Gastroesophageal sphincter (tissue), 4 donors: ENCODE measurements around the gene ZMIZ1. TPM values are rescaled to one million over a fixed set of nuclear protein-coding genes. Genes with fewer than 3 reads are reported as not detected.

Source experiments
- ATAC-seq: fragments of 150-250 bp; one replicate; pipeline ENCODE4 v1.9.1; 2016; ENCODE audit warnings: mild to moderate bottlenecking, moderate library complexity
- H3K27ac ChIP-seq, 4 donors: fragments of 200-600 bp; sonication (generic) in 3 of 4; 1 replicate in 3 of 4; 2 replicates in 1 of 4; pipeline ENCODE4 v1.5.1; 2016 to 2019
- H3K27me3 ChIP-seq: fragments of 200-600 bp; sonication (generic); one replicate; pipeline ENCODE4 v1.5.1; 2019
- H3K36me3 ChIP-seq, 2 donors: fragments of 200-600 bp; sonication (generic); one replicate each; pipeline ENCODE4 v1.5.1; 2019; ENCODE audit warnings: control low read depth in 1 of 2
- H3K4me1 ChIP-seq, 3 donors: fragments of 200-600 bp; sonication (generic); 1 replicate in 2 of 3; 2 replicates in 1 of 3; pipeline ENCODE4 v1.5.1; 2016 to 2019; ENCODE audit warnings: control low read depth in 2 of 3
- H3K4me3 ChIP-seq, 2 donors: fragments of 200-600 bp; sonication (generic); one replicate each; pipeline ENCODE4 v1.5.1; 2019; ENCODE audit warnings: mild to moderate bottlenecking in 1 of 2, moderate library complexity in 1 of 2
- H3K9me3 ChIP-seq, 3 donors: fragments of 200-600 bp; sonication (generic); one replicate each; pipeline ENCODE4 v1.5.1; 2017 to 2019; ENCODE audit warnings: control low read depth in 2 of 3
- EP300 ChIP-seq: sonication (generic); formaldehyde crosslinking; IDR thresholded peaks from one replicate; pipeline ENCODE4 v1.6.1; 2017; ENCODE audit warnings: antibody characterized with exemption, mild to moderate bottlenecking
- POLR2A ChIP-seq, 2 donors: fragments of 450-650 bp; IDR thresholded peaks; one replicate each; pipeline ENCODE4 v1.6.1; 2017; ENCODE audit warnings: antibody characterized with exemption in 2 of 2, mild to moderate bottlenecking in 2 of 2, moderate library complexity in 1 of 2
- POLR2AphosphoS5 ChIP-seq: sonication (generic); formaldehyde crosslinking; IDR thresholded peaks from one replicate; pipeline ENCODE4 v1.6.1; 2017; ENCODE audit warnings: antibody characterized with exemption
- WGBS, 2 donors: methylation state at CpG; one replicate each; pipeline ENCODE4 v1.1.5; 2018; ENCODE audit warnings: low coverage in 1 of 2; 5-methylcytosine and 5-hydroxymethylcytosine counted together
- total RNA-seq, 4 donors: library from RNA; depleted of rRNA; stranded (reverse); fragments of >200 nt; gene quantifications; one replicate each; pipeline ENCODE4 v1.1.0, GENCODE V29; 2016
- TF ChIP-seq, protein P1 (sequence below), 4 experiments: fragments of 200-600 bp in 2 of 4; fragments of 450-650 bp in 2 of 4; sonication (generic) in 1 of 4; IDR thresholded peaks; one replicate each; pipeline ENCODE4 v1.5.1; 2017 to 2019; ENCODE audit warnings: antibody characterized with exemption in 4 of 4, mild to moderate bottlenecking in 2 of 4, moderate library complexity in 2 of 4

Gene ZMIZ1
- total RNA-seq, 4 donors from 2014 or later = 36.3 to 79.2 (median 67.1) TPM

DNA sequence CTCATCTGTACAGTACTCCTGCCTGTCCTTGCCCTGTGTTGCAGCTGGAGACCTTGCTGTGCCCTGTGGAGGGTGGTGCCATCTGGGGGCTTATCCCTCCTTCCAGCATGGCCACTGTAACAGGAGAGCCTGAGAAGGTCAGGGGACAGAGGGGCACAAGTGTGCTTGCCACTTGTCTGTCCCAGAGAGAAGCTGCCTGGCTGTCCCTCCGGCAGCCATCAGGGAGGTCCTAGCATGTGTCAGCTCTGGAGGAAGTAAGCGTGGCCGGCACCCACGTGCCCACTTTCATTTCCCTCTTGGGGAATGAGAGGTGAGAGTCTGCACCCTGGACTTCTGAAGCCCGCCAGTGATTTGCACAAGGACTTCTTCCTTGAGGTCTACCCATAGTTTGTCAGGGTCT lies 181.5 kb downstream of the ZMIZ1 start:
- no peaks in the 10 kb centered on the region for H3K27me3 ChIP-seq
- no peak for ATAC-seq
- no peaks in the 10 kb centered on the region for H3K9me3 ChIP-seq
- H3K27ac ChIP-seq = peak overlapping the region in 3 of 4 donors; percentile 2 to 85 (median 17)
- WGBS, 2 donors = 80% methylated on average over 1 of the region's 5 CpGs
- peaks cover 0 to 91% (median 39%) of the 10 kb centered on the region in 3 donors for H3K4me1 ChIP-seq
- peaks cover 0 to 9% of the 10 kb centered on the region in 2 donors for H3K36me3 ChIP-seq
- H3K4me3 ChIP-seq = no peak overlapping the region
- TF ChIP-seq POLR2AphosphoS5 = no peak
- TF ChIP-seq, protein P1, sequence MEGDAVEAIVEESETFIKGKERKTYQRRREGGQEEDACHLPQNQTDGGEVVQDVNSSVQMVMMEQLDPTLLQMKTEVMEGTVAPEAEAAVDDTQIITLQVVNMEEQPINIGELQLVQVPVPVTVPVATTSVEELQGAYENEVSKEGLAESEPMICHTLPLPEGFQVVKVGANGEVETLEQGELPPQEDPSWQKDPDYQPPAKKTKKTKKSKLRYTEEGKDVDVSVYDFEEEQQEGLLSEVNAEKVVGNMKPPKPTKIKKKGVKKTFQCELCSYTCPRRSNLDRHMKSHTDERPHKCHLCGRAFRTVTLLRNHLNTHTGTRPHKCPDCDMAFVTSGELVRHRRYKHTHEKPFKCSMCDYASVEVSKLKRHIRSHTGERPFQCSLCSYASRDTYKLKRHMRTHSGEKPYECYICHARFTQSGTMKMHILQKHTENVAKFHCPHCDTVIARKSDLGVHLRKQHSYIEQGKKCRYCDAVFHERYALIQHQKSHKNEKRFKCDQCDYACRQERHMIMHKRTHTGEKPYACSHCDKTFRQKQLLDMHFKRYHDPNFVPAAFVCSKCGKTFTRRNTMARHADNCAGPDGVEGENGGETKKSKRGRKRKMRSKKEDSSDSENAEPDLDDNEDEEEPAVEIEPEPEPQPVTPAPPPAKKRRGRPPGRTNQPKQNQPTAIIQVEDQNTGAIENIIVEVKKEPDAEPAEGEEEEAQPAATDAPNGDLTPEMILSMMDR (IDR thresholded peaks at IDR 0.05) = no peak
- TF ChIP-seq POLR2A (IDR thresholded peaks at IDR 0.05) = no peak
- TF ChIP-seq EP300 = no peak

- peaks cover 0 to 74% (median 17%) of the 10 kb centered on the region in 3 donors for H3K4me1 ChIP-seq
- no peak overlapping the region for H3K4me3 ChIP-seq
- WGBS, 2 donors = 73% methylated on average over 4 of the region's 5 CpGs; no CpG with 5 or more reads in 1 of the 2 donors
- peaks cover 0 to 22% of the 10 kb centered on the region in 2 donors for H3K36me3 ChIP-seq
- no peaks in the 10 kb centered on the region for H3K27me3 ChIP-seq
- no peak for ATAC-seq
- H3K9me3 ChIP-seq = no peaks in the 10 kb centered on the region
- no peak overlapping the region for H3K27ac ChIP-seq
- TF ChIP-seq, protein P1 (IDR thresholded peaks at IDR 0.05) = no peak
- TF ChIP-seq EP300 = no peak
- no peak for TF ChIP-seq POLR2A (IDR thresholded peaks at IDR 0.05)
- TF ChIP-seq POLR2AphosphoS5 = no peak
Observed at GRCh38 chr10:79252450-79252849, 183.7 kb downstream of the ZMIZ1 start.

DNA sequence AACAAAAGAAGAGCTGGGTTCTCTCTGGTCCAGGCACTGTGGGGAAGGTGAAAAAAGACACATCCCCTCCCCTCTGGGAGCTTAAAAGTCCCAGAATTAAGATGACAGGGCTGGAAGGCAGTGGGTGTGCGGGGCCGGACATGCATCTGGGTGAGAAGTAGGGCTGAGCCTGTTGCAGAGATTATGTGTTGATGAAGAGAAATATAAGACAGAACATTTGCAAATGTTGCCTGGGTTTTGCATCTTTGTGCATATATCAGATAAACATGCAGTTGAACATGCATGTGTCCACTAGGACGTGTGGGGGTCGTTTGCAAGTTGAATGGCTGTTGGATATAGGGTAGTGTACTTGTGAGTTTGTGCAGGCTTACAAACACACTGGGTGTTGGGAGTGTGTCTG lies 184.2 kb downstream of the ZMIZ1 start:
- no peak for ATAC-seq
- Histone ChIP-seq H3K4me3 (no peak overlapping the region), H3K27ac (no peak overlapping the region), H3K9me3 (no peaks in the 10 kb centered on the region), H3K4me1 (peaks cover 0 to 74% (median 12%) of the 10 kb centered on the region in 3 donors), H3K36me3 (peaks cover 0 to 22% of the 10 kb centered on the region in 2 donors), H3K27me3 (no peaks in the 10 kb centered on the region)
- WGBS, 2 donors = 73 to 100% methylated on average over 2 to 4 of the region's 4 CpGs
- TF ChIP-seq EP300 = no peak
- TF ChIP-seq POLR2AphosphoS5 = no peak
- TF ChIP-seq POLR2A (IDR thresholded peaks at IDR 0.05) = no peak
- TF ChIP-seq, protein P1 (IDR thresholded peaks at IDR 0.05) = no peak

- TF ChIP-seq, protein P1 (IDR thresholded peaks at IDR 0.05) = no peak
- TF ChIP-seq POLR2AphosphoS5 = no peak
- TF ChIP-seq POLR2A (IDR thresholded peaks at IDR 0.05) = no peak
- TF ChIP-seq EP300 = no peak
- Histone ChIP-seq H3K27me3 (no peaks in the 10 kb centered on the region), H3K27ac (no peak overlapping the region), H3K9me3 (no peaks in the 10 kb centered on the region), H3K4me3 (no peak overlapping the region), H3K36me3 (peaks cover 0 to 22% of the 10 kb centered on the region in 2 donors), H3K4me1 (peaks cover 0 to 74% (median 5%) of the 10 kb centered on the region in 3 donors)
- 64 to 75% methylated on average over 2 of the region's 3 CpGs for WGBS, 2 donors
- no peak for ATAC-seq
Observed at GRCh38 chr10:79253704-79254103, 184.9 kb downstream of the ZMIZ1 start.

GRCh38 chr10:79254333-79255006 lies 185.7 kb downstream of the ZMIZ1 start:
- no peaks in the 10 kb centered on the region for H3K27me3 ChIP-seq
- peaks cover 0 to 22% of the 10 kb centered on the region in 2 donors for H3K36me3 ChIP-seq
- H3K27ac ChIP-seq = peak overlapping the region in 1 of 4 donors; percentile 2
- no peak overlapping the region for H3K4me3 ChIP-seq
- H3K4me1 ChIP-seq = peaks cover 0 to 74% (median 0%) of the 10 kb centered on the region in 3 donors
- TF ChIP-seq POLR2A (IDR thresholded peaks at IDR 0.05) = no peak
- no peak for TF ChIP-seq POLR2AphosphoS5
- TF ChIP-seq, protein P1 (IDR thresholded peaks at IDR 0.05) = no peak
- no peak for TF ChIP-seq EP300
- WGBS, 2 donors = 82% methylated on average over 10 of the region's 18 CpGs; no CpG with 5 or more reads in 1 of the 2 donors
- H3K9me3 ChIP-seq = no peaks in the 10 kb centered on the region
- no peak for ATAC-seq
